WERI-Rb-1 (cell line): ENCODE measurements around the gene TULP4.
A peak's percentile ranks its signal among the peaks of the same experiment; 100 is the strongest.
"Not testable (repeated sequence)": the region's sequence is repeated elsewhere in the genome, so short reads cannot be mapped to it uniquely, and the experiment has no call there.

Source experiments
- DNase-seq: peaks from one replicate; pipeline ENCODE4 v3.0.0-alpha.2; 2020
- H3K27ac ChIP-seq: fragments of 250-450 bp; sonication (Bioruptor Pico); 2 replicates; pipeline ENCODE4 v1.5.1; 2020; ENCODE audit warnings: mild to moderate bottlenecking, moderate library complexity
- H3K27me3 ChIP-seq: fragments of 250-450 bp; sonication (Bioruptor Pico); 2 replicates; pipeline ENCODE4 v1.5.1; 2021; ENCODE audit warnings: mild to moderate bottlenecking, low read depth, moderate library complexity; ENCODE audit not compliant: insufficient read depth, severe bottlenecking
- H3K36me3 ChIP-seq: fragments of 250-450 bp; sonication (Bioruptor Pico); 2 replicates; pipeline ENCODE4 v1.5.1; 2020; ENCODE audit warnings: mild to moderate bottlenecking, moderate library complexity
- H3K4me3 ChIP-seq: 2 replicates; pipeline ENCODE4 v1.5.1; 2011; ENCODE audit warnings: low read depth, mild to moderate bottlenecking, control low read depth, low read length
- H3K9me3 ChIP-seq: fragments of 250-450 bp; sonication (Bioruptor Pico); 2 replicates; pipeline ENCODE4 v1.5.1; 2021; ENCODE audit warnings: mild to moderate bottlenecking, moderate library complexity; ENCODE audit not compliant: severe bottlenecking
- TF ChIP-seq, protein P1 (sequence below): IDR thresholded peaks from 2 replicates; pipeline ENCODE4 v1.5.1; 2011; ENCODE audit warnings: low read depth, mild to moderate bottlenecking, control low read depth, inconsistent platforms, low read length

The TULP4 gene

DNA sequence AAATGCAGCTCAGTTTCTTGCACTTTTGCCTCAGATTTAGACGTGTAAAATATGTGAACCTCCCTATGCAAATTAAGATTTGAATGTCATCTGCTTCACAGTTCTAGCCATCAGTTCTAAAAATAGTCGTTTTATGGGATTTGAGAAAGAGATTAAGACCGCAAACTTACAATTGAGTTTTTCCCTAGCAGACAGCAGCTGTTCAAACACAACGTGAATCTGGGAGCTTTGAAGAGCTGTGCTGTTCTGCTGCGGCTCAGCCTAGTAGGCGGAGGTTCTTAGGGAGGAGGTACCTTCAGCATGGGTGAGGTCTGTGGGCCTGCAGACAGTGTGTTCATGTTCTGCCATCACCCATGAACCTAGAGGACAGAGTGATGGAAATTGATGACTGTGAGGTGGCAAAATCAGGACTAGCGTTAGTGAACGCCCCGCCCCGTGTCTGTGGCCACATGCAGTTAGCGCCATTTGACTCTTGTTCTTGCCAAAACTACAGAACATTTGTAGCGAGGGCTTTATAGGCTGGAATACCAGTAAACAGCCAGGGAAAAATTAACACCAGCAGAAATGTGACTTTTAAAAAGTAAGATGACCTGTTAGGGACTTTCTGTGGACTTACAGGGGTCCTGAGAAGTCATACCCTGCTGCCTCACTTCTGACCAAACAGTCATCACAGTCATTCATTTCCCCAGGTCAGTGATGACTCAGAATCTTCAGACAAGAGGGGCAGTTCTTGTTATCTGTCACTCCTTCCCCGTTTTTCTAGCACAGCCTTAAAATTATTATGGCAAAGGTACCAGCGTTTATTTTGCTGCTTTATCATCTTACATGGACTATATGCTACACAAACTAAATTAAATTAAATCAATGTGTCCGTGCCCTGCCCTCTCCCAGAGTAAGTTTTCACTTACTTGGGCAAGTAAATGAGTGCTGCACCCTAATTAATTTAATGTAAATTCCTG, 163.4 kb downstream of the TULP4 start:
- Histone ChIP-seq H3K4me3 (peak overlapping the region; percentile 10; the same call in 1 of the 2 replicates), H3K27me3 (no peaks in the 10 kb centered on the region), H3K9me3 (peaks cover 3% of the 10 kb centered on the region), H3K36me3 (peaks cover 52% of the 10 kb centered on the region), H3K27ac (peak overlapping the region; percentile 84)
- TF ChIP-seq, protein P1, sequence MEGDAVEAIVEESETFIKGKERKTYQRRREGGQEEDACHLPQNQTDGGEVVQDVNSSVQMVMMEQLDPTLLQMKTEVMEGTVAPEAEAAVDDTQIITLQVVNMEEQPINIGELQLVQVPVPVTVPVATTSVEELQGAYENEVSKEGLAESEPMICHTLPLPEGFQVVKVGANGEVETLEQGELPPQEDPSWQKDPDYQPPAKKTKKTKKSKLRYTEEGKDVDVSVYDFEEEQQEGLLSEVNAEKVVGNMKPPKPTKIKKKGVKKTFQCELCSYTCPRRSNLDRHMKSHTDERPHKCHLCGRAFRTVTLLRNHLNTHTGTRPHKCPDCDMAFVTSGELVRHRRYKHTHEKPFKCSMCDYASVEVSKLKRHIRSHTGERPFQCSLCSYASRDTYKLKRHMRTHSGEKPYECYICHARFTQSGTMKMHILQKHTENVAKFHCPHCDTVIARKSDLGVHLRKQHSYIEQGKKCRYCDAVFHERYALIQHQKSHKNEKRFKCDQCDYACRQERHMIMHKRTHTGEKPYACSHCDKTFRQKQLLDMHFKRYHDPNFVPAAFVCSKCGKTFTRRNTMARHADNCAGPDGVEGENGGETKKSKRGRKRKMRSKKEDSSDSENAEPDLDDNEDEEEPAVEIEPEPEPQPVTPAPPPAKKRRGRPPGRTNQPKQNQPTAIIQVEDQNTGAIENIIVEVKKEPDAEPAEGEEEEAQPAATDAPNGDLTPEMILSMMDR = no peak
- peak; percentile 81 for DNase-seq

DNA sequence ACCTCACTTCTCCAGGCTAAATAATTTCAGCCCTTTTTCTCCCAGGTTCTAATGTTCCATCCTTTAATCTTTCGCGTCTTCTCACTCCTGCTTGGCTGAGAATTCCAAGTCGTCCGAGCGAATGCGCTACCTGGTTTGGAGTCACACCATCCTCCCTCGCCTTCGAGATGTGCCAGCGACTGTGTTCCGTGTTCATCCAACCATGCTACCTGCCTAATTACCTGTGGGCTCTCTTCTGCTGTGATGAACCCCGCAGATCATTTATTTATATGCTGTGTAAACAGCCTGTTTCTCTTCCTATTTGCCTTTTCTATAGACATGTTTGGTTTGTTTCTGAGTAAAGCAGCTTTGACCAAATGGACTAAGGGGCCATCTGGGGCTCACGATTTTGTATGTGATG, 164.1 kb downstream of the TULP4 start:
- peaks cover 59% of the 10 kb centered on the region for H3K36me3 ChIP-seq
- no peak for DNase-seq
- no peak overlapping the region for H3K4me3 ChIP-seq
- TF ChIP-seq, protein P1 = no peak
- peak overlapping the region; percentile 84 for H3K27ac ChIP-seq
- H3K27me3 ChIP-seq = no peaks in the 10 kb centered on the region
- peaks cover 3% of the 10 kb centered on the region for H3K9me3 ChIP-seq

DNA sequence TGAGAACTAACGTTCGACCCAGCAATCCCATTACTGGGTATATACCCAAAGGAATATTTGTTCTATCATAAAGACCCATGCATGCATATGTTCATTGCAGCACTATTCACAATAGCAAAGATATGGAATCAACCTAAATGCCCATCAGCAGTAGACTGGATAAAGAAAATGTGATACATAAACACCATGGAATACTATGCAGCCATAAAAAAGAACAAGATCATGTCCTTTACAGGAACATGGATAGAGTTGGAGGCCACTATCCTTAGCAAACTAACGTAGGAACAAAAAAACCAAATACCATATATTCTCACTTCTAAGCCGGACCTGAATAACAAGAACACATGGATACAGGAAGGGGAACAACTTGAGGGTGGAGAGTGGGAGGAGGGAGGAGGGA, 165.5 kb downstream of the TULP4 start:
- DNase-seq, H3K27me3 ChIP-seq, H3K4me3 ChIP-seq, H3K27ac ChIP-seq, H3K9me3 ChIP-seq: not testable (repeated sequence)
- H3K36me3 ChIP-seq = peaks cover 73% of the 10 kb centered on the region

DNA sequence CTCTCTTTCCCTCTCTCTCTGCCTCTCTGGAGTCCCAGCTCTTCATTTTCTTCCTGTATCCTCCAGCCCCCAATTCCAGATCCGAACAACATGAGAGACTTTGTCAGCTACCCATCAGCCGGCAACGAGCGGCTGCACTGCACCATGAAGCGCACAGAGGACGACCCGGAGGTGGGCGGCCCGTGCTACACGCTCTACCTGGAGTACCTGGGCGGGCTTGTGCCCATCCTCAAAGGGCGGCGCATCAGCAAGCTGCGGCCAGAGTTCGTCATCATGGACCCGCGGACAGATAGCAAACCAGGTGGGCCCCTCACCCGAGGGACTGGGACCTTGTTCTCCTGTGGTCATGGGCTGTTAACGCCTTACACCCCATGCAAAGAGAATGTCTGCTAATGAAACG, 168.7 kb downstream of the TULP4 start:
- peaks cover 3% of the 10 kb centered on the region for H3K9me3 ChIP-seq
- no peak for DNase-seq
- no peaks in the 10 kb centered on the region for H3K27me3 ChIP-seq
- H3K36me3 ChIP-seq = peaks cover 75% of the 10 kb centered on the region
- H3K27ac ChIP-seq = no peak overlapping the region
- TF ChIP-seq, protein P1 = no peak
- no peak overlapping the region for H3K4me3 ChIP-seq

DNA sequence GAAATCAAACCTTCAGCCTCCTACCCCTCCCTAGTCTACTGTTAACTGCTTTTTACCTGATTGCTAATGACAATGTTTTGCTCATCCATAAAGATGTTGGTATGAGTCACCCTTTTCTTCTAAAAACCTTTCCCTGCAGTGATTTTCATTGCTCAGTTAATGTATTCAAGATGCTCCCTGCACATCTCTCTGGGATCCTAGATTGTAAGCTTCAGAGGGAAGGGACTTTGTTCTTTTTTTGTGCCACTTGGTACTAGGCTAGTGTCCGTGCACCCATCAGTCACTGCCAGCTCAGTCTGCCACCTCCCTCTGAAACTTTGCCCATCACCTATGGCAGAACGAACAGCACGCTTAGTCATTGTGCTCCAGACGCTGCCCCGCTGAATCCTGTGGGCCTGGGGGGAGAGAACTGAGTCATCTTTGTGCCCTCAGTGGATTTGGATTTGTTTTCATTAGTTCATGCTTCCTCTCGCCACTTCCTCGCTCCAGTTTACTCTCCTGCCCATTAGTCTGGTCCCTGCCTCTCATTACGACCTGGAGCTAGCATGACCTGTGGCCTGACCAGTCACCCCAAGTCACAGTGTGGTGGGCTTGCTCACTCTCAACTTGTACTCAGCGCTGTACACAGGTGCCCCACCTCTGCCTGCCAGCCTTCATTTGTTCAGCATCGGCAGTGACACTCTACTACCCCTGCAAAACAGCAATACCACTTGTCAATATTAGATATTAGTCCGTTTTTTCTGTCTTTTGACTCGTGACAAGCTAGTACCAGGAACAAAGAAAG, 169.6 kb downstream of the TULP4 start:
- no peak overlapping the region for H3K4me3 ChIP-seq
- no peak for DNase-seq
- no peaks in the 10 kb centered on the region for H3K27me3 ChIP-seq
- peaks cover 3% of the 10 kb centered on the region for H3K9me3 ChIP-seq
- TF ChIP-seq, protein P1 = no peak
- H3K27ac ChIP-seq = no peak overlapping the region
- peaks cover 76% of the 10 kb centered on the region for H3K36me3 ChIP-seq

DNA sequence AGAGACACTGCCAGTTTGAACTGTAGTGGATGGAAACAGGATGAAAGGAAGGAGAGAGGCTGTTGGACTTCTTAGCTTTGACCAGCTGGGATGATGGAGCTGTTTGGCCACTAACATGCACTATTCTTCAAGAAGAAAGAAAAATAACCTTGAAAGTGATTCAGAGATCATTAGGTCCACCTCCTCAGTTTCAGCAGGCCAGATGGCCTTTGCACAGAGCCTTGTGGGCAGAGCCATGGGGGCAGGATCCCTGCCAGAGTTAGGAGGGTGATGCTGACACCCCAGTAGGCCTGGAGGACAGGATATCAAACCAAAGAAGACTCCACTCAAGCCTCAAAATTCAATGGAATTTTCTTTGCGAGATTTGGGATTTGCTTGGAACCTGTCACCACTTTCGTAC, 173.2 kb downstream of the TULP4 start:
- no peak overlapping the region for H3K4me3 ChIP-seq
- no peak for DNase-seq
- peaks cover 50% of the 10 kb centered on the region for H3K36me3 ChIP-seq
- TF ChIP-seq, protein P1 = no peak
- no peaks in the 10 kb centered on the region for H3K9me3 ChIP-seq
- no peaks in the 10 kb centered on the region for H3K27me3 ChIP-seq
- H3K27ac ChIP-seq = peak overlapping the region; percentile 54
